RKO (cell line): ENCODE results near the gene AIFM2.
"Not testable (repeated sequence)": the region's sequence is repeated elsewhere in the genome, so short reads cannot be mapped to it uniquely, and the experiment has no call there.

Source experiments
- DNase-seq: peaks from one replicate; pipeline ENCODE4 v3.0.0-alpha.2; 2016; ENCODE audit warnings: low spot score

AIFM2 gene

DNA sequence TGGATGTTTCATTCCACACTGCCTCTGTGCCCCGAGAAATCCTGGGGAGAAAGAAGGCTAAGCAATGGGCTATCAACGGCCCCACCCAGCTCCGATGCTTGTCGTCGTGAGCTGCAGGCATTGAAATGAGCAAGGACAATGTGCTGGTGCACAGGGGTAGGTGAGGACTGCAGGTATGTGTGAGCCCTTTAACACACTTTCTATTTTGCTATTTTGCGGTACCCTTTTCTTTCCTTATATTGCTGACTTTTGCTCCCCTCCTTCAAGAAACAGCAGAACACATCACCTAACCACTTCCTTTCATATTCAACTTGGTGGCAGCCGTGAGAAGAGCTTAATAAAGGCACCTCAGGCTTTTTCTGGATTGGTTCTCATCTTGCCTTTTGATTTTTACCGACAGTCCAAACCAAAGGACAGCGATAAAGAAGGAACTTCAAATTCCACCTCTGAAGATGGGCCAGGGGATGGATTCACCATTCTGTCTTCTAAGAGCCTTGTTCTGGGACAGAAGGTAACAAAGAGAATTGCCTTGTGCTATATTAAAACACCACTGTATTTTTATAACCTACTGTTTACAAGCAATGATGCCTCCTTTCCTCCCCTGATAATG is 39.2 kb downstream of the AIFM2 start:
- DNase-seq: no peak

DNA sequence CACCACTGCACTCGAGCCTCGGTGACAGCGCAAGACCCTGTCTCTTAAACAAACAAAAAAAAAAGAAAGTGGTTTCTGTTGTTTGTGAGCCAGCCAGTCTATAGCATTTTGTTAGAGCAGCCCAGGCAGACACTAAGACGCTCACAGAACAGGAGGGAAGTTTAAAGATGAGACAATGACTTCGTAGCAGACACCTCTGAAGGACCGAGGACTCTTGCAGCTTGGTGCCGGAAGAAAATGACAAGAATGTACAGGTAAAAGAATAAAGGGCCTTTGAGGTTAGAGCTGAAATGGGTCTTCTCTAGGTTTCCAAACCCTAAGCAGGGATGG is 40.3 kb downstream of the AIFM2 start:
- no peak for DNase-seq

DNA sequence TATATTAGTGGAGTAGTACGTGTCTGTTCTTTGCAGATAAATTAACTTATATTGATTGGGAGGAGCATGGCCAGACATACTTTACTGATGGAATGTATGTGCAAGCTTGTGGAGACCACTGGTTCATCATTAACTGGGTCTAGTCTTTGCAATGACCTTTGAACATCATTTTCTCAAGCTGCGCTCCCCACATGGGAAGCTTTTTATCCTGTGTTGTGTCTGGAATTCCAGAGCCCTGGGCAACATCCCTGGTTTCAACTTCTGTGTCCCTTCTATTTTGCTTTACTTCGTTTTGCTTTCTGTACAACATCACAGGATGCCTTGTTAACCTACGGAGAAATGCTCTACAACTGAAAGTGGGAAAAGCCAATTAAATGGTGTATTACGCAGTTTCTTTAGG is 41.7 kb downstream of the AIFM2 start:
- DNase-seq: no peak

DNA sequence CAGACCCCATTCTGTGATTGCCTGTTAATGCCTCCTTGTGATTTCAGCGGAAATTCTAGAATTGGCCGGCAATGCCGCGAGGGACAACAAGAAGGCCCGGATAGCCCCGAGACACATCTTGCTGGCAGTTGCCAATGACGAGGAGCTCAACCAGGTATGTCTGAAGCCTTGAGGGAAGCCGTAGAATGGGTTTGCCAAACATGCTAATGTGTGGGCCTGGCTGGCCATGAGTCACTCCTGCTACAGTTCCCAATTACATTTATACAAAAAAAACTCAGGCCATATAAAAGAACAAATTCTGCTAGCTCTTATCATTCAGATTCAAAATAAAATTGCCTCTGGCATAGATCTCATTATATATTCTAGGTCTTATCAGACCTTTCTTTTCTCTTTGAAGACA is 42.6 kb downstream of the AIFM2 start:
- DNase-seq: no peak

DNA sequence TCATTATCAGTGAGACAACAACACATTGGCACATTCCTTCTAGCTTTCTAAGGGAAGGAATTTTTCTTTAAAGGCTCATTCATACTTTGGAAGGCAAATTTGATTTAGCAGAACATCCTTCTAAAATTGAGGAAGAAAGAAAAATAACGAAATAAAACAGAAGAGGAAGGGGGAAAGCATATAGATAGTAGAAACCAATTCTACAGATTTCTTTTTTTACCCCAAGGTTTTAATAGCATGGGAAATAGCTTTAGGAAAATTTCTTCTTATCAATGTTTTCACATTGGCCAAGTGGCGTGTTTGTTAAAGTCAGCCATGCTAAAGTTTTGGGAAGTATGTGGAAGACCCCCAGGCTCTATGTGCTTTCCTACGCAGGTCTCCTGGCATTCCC is 44.3 kb downstream of the AIFM2 start:
- DNase-seq: no peak

DNA sequence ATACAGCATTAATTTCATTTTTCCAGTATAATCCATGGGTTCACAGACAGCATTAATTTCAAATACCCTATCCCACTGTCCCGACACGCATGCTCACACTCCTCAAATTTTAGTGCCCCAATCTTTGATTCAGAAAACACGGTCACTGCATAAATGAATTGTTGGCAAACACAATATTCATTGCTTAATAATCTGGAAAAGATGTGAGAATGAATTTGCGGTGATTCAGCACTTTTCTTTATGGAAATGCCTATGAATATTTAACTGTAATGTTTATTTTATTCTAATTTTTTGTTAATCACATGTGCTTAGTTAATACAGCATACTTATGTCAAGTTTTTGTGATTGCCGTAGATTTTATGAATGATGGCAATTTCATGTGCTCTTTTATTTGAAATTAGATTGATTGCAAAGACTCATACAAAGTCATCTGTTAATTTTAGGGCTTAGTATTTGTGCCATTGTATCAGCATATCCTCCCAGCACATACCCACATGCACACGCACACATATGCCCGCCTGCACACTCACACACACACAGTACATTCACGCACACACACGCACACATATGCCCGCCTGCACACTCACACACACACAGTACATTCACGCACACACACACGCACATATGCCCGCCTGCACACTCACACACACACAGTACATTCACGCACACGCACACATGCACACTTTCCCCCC is 44.9 kb downstream of the AIFM2 start:
- DNase-seq: no peak

DNA sequence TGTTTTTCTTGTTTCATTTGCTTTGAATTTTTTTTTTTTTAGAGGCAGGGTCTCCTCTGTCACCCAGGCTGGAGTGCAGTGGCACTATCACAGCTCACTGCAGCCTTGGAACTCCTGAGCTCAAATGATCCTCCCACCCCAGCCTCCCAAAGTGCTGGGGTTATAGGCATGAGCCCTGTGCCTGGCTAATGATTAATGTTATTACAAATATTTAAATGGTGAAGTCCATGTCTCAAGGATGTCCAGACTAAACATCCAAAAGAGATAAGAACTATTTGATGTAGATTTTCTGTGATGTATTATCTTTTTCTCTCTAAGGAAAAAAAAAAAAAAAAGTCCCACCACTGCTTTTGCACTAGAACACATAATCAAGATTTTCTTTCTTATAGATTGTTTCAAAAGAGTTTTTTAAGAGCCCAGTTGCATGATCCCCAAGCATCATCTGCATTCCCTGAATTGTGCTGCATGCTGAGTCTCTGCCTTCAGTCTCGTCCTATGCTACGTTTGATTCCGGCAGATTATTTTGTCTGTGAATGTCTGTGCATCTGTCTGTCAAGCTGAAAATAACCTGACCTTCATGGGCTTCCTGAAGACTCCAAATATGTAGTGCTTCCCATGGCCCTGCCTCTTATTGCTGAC is 46.5 kb downstream of the AIFM2 start:
- DNase-seq: no peak

DNA sequence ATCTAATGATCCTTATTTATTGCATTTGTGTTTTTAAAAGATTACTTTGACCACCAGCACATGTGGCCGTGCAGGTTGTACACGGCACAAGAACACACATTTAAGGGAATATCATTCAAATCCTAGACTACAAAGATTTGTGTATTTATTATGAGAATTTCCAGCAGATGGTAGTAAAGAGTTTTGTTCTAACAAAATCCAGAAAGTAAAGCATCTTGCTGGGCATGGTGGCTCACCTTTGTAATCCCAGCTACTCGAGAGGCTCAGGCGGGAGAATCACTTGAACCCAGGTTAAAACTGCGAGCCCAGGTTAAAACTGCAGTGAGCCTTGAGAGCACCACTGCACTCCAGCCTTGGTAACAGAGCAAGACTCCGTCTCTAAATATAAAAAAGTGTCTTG is 48.4 kb downstream of the AIFM2 start:
- DNase-seq: peak; percentile 26

DNA sequence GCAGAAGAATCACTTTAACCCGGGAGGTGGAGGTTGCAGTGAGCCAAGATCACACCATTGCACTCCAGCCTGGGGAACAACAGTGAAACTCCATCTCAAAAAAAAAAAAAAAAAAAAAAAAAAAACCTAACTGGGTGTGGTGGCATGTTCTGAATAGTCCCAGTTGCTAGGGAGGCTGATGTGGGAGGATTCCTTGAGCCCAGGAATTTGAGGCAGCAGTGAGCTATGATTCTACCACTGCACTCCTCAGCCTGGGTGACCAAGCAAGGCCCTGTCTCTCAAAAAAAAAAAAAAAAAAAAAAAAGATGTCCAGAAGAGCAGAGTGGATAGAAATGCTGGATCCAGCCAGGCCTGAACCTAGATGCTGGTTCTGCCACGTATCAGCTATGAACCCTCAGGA is 51.8 kb downstream of the AIFM2 start:
- not testable (repeated sequence) for DNase-seq

DNA sequence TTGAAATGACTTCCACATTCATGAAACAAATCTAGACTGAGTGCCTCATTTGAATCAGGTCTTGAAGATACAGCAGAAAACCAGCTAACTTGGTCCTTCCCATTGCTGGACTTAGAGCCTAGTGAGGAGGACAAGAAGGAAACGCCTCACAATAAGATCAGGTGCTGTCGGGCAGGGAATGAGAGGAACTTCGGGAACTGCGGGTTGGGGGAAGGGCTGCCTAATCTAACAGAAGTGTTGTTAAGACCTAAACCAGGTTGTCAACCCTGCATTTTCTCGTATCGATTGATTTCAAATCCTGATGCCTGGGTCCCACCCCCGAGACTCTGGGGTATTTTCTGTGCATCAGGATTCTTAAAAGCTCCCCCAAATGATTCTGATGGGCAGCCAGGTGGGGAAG is 53.7 kb downstream of the AIFM2 start:
- DNase-seq: no peak

DNA sequence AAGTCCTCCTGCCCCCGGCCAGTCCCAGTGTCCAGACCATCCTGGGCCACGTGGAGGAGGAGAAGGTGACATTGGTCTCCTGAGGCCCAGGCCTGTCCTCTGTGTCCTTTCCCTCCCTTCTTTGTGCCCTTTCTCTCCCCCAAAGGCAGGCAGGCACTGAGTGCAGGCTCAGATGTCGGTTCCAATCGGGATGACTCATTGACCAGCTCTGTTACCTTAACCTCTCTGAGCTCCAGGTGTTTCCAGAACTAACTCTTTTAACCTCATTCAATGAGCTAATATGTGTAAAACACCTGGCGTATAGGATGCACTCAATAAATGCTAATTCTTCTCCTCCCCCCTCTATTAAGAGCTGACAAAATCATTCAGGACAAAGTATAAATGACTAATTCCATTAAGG is 54.3 kb downstream of the AIFM2 start:
- DNase-seq: no peak

DNA sequence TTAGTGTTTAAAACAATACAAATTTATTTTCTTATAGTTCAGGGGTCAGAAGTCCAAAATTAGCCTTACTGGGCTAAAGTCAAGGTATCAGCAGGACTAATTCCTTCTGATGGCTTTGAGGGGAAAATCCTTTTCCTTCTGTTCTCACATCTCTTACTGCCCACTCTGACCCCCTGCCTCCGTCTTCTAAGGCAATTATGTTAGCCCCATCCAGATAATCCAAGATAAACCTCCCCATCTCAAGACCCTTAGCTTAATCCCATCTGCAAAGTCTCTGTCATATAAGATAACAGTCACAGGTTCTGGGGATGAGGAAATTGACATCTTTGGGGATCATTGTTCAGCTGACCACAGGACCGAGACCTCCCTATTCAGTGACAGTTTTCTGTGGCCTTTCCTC is 57.7 kb downstream of the AIFM2 start:
- DNase-seq: no peak

DNA sequence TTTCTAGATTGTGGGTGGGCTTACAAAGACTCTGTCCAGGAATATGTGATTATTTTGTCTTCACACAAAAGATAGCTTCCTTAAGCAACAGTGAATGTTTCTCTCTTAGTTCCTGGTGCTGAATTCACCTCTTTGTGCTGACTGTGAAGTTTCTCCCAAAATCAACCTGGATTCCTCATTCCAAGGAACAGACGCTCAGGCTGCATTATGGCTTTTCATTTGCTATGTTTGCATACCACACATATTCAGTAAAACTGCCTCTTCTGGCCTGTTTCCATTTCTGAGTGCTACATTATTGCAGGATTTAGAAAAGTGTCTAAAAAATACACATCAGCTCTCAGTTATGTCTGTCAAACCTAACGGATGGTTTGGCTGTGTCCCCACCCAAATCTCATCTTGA is 58.5 kb downstream of the AIFM2 start:
- DNase-seq: no peak

DNA sequence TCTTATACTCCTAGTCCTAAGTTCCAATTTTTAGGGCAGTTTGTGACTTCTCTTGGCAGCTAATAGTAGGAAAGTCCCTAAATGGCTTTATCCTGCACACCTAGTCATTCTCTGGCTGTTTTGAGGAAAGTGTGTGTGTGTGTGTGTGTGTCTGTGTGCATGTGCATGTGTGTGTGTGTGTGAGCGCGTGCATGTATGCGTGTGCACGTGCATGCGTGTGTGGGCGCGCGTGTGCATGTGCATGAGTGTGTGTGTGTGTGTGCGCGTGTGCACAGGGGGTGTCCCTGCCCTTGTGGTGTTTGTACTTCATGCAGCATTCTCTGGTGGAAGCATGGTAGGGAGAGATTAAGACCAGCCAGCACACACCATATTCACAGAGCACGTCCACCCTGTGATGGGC is 61.8 kb downstream of the AIFM2 start:
- DNase-seq: no peak

DNA sequence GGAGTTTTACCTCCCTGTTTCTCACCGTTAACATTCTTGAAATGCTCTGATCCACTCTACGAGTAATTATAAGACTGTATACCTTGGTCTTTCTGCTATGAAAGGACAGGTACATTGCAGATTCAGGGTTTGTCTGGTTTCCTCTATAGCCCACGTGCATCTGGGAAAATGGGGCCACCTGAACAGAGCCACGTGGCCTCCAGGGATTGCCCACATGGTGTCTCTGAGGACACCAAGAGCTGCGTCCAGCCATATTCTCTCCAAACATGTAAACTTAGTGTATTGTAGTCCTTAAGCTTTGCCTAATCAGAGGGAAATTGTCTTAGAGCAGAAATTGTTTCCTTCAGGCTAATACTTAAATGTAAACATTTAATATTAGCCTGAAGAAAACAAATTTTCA is 63.3 kb downstream of the AIFM2 start:
- no peak for DNase-seq

DNA sequence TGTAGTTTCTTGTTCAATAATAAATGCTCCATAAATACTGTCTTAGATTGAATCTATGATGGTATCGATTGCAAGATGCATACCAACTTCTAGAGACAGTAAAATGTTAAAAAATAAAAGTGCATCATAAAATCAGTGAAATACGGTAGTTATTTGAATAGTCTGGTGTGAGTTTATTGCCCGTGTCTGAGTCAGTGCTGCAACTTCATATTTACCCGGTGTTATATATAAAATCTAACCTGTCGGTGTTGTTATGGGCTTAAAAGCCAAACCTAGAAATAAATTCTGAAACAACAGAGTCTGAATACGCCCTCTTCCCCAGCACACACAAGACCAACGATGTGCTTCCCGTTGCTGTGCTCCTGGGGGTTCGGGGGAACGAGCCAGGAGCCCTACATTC is 63.7 kb downstream of the AIFM2 start:
- no peak for DNase-seq

DNA sequence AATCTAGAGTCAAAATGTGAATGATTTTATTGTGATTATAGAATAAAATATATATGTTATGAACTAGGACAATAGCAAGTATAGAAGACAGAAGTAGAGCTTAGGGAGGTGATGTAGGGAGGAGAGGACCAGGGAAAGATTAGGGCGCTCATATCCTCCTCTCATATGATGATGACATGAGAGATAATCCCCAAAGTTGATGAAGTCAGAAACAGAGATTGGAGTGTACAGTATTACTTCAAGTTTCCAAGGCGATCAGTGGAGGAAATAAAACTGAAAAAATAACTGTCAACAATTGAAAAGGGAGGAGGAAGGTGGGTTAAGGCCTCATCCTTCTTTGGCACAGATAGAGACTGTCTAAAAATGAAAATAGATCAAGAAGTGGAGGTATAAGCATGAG is 65.0 kb downstream of the AIFM2 start:
- no peak for DNase-seq

DNA sequence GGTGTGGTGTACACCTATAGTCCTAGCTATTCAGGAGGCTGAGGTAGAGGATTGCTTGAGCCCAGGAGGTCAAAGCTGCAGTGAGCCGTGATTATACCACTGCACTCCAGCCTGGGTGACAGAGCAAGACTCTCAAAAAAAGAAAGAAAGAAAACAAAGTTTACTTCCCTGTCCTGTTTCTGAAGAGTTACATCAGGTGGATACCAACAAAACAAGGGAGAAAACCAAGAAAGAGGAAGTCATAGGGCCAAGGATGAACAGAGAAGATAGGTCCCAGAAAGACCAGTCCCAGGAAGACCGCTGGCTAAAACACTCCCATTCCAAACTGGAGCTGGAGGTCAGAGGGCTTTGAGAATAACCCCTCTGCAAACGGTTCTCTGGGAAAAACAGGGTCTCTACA is 66.4 kb downstream of the AIFM2 start:
- no peak for DNase-seq

DNA sequence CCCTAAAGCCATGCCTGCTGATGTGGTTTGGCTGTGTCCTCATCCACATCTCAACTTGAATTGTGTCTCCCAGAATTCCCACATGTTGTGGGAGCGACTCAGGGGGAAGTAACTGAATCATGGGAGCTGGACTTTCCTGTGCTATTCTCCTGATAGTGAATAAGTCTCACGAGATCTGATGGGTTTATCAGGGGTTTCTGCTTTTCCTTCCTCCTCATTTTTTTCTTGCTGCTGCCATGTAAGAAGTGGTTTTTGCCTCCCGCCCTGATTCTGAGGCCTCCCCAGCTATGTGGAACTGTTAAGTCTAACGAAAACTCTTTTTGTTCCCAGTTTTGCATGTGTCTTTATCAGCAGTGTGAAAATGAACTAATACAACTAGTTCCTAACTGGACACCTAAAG is 68.1 kb downstream of the AIFM2 start:
- DNase-seq: no peak

DNA sequence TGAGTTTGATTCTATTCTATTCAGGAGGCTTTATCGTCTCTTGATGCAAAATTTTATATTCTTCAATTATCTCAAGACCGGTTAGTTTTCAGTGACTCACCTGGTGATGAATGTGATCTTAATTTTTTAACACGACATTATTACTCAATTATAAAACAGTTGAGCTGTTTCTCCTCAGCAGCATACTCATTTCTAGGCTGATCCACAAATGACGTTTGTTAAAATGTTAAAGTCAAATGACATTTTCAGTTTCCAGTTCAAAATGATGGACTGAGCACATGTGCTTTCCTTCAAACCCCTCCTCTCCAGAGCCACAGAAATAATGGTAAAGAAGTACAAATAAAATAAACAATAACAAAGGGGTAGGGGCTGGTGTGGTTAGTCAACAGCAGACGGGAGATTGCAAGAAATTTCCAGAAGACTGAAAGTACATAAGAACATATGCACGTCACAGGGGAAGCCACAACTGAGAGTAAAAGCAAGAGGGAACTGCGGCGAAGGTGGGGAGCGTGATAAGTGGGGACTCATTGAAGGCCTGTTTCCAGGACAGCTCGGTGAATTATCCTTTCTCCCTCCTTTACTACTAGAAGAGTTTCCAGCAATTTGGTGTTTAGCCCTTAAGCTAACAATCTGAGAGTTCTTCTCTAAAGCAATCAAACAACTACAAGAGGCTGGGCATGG is 69.1 kb downstream of the AIFM2 start:
- DNase-seq: peak; percentile 40
